GM10847 (cell line): ENCODE data around the gene COL2A1.

Experiments used
- POLR2A ChIP-seq: IDR thresholded peaks from 2 replicates; pipeline ENCODE4 v1.6.1; 2011; ENCODE audit not compliant: insufficient read length; ENCODE audit errors: extremely low read depth

COL2A1 gene

DNA sequence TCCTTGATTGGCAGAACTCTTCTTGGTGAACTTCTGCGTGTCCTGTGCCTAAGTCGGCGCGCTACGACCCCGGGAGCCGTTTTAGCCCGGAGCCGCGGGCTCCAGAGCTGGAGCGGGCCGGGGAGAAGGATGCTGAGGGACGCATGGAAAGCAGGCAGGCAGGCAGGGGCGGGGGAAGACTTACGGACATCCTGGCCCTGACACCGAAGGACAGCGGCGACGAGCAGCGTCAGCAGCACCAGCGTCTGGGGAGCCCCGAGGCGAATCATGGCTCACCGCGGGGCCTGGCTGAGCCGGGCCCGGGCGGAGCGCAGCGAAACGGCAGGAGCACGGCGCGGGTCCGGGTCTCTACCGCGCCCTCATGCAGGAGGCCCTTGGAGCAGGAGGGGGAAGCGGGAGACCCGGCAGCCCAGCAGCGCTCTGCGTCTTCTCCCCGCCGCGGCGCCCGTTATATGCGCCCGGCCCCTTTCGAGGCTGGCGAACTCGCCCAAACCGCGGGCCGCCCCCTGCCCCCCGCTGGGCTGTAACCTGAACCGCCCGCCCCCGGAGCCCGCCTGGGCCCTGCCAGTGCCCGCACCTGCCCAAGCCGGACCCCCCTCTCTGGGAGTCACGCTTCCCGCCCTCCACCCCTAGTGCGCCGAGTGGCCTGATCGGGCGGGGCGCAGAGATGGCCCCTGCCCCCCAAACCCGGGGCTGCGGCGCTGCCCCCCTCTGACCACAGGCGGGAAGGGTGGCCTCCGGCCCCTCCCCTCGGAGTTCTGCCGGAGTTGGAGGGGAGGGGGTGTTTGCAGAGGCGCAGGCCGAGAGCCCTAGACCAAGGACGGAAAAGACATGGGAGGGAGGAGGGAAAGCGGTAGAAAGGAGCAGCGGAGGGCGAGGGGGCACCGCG is at the start of gene COL2A1:
Gene COL2A1 (minus strand): TSS at position 424 of the 889 bp plus-strand sequence. CDS start 155 bp downstream, at position 269.
- no peak for TF ChIP-seq POLR2A

DNA sequence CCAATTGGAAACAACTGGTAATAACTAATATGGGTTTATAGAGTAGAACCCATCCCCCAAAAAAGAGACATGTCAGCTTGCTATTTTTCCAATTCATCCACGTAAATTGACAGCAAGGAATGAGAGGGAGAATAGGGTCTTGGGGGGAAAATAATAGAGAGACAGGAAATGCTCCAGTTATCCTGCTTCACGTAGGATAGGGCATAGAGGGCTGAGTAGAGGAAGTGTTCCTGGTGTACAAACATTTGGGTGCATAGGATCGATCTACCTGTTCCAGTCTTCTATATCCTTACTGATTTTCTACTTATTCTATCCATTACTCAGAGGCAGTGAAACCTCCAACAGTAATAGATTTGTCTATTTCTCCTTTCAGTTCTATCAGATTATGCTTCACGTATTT is 49.6 kb upstream of the COL2A1 start:
- no peak for TF ChIP-seq POLR2A

DNA sequence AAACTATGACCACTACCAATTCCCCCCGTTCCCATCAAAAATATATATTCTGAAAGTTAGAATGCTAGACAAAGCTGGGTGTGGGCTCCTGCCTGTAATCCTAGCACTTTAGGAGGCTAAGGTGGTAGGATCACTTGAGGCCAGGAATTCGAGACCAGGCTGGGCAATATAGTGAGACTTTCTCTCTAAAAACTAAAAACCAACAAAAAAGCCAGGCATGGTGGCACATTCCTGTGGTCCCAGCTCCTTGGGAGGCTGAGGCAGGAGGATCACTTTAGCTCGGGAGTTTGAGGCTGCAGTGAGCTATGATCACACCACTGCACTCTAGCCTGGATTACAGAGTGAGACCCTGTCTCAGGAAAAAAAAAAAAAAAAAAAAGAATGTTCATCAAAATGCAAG is 48.8 kb upstream of the COL2A1 start:
- no peak for TF ChIP-seq POLR2A

DNA sequence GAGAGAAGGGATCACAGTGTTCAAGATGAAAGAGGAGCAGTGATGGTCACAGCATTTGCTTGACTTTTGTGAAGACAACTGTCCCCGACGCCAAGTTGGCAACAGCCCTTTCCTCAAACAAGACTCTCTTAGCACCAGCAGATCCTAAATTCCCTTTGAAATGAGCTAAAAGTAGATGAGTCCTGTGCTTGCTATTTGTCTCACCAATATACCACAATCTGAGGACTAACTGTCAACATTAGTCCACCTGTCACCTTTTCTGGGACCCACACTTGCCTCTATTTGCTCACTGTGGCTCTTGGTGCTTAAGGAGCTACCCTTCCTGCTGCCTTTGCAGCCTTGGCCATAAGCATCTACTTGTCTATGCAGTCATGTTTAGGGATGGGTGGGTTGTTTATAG is 47.4 kb upstream of the COL2A1 start:
- TF ChIP-seq POLR2A, result no peak

DNA sequence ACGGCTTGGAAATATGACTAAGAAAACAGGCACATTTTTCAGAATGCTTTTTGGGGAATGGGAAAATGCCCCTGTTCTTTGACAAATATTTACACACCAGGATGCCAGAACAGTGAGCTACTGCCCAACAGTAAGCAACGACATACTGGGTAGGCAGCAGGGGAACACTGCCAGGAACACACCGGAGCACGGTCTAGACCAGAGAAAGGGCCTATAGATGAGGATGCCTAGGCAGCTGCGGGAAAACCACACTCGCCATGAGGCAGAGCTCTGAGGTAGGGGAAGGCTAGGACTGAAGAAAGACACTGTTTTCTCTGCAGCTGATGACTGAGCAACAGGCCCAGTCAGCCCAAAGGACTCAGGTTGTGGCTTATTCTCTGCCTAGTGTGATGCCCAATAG is 45.9 kb upstream of the COL2A1 start:
- TF ChIP-seq POLR2A, result no peak

DNA sequence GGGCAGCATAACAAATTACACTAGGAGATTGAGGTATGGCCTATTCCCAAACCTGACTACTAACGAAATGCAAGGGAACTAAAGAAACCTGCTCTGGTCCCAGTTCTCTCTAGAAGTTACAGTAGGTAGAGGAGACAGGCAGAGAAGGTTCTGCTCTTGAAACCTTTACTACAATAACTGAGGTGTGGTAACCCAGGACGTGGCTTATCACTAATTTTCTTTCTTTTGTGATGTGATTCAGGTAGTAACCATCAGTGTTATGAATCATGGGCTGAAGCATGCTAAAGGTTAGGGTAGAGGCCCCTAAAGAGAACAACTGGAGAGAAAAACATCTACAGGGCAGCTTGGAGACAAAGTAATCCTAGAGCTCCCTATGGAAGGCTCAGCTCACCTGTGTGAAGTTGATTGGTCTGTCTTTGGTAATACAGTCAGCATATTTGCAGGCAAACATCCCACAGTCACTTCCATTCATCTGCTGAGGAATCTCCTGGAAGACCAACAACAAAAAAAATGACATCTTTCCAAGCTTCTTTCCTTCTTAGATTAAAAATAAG is 41.8 kb upstream of the COL2A1 start:
- TF ChIP-seq POLR2A, result no peak

DNA sequence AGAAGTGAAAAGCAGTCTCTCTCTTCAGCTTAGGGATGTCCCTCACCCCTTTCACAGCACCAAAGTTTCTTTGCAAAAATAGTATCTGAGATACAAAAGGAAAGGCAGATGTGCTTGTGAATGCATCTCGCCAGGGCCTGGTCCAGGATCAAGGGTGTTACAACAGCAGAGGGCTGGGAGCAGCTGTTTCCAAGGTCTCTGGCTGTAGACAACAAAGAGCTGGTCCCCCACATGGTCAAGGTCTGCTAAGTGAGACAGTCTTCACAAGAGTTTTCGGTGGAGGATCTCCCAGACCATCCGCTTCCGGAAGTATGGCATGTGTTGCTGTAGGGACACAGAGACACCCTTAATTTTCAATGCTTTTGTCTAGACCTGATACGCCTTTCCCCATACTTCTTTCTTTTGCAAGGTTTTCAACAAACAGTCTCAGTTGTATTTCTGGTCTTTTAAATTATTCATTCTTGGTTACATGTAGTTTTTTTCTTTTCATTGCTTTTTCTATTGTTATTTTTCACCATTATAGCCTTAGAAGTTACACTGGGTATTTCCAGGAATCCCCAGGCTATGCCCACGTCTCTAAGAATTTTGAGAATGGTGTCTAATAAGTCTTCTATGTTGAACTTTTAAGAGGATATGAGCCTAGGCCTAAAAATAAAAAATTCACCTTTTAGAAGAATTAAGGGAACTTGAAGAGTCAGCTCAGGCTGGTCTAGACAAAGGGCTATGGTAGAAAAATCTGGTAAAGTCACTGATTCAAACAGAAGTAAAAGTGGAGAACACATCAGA is 41.0 kb upstream of the COL2A1 start:
- TF ChIP-seq POLR2A, result no peak

DNA sequence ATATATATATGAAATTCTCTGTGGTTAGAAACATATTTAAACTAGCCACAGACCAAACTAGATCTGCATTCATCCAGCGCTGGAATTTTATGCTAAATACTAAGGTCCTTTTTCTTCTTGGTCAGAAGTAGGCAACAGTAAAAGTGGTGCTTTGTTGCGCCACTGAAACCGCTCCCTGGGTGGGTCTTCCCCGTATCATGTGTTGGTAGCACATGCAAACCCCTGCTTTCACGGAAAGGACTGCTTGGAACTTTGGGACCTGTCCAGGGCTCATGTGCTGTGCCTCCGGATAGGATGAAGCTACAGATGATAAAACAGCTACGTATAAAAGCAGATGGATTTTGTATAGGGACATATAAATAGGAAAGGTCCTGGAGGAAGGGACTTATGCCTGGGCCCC is 40.1 kb upstream of the COL2A1 start:
- TF ChIP-seq POLR2A, result no peak

DNA sequence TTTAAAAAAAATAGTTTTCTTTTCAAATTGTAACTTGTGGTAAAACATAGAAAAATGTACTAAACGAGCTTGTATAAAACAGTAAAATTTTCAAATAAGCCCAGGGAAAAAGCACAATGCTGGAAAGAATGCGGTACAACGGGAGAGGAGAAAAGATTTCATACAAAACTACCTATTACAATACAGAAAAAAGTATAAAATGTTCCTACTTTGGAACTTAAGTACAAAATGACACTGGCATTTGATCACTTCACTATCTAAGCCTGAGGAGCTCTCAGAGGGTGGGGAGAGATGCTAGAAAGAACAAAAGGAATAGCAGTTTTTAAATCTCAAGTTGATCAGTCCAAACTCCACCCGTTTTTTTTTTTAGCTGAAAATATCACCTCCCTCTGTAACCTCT is 39.5 kb upstream of the COL2A1 start:
- no peak for TF ChIP-seq POLR2A

DNA sequence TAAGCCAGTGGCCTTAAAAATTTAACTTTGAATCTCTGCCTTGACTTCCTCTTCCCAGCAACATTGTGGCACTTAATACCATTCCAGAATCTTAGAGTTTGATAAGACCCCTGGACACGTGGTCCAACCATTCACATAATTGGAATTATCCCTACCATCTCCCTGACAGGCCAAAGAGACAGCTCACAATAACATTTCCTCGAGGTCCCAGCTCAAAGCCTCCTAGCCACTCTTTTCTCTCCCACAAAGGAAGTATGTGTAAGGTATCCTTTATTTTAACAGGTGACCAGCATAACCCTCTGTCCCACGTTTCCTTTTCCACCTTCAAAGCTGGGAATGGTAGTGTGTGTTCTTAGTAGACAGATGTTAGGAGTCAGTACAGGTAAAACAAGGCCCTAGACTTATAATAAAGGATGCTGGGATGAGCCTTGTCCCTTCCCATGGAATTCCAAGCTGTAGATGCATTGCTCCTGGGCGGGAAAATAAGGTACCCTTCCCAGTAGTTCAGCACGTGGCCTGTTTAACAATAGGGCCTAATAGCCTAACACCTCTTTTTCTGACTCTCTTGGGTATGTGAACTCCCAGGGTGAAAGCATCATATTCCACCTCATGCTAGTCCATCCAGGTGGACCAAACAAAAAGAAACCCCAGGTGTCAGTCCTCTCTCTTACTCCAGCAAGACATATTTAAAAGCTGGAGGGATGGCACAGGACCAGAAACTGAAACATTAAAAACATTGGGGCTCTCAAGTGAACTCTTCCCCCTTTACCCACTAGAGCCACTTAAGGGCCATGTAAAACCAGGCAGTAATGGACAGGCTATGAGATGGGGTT is 37.5 kb upstream of the COL2A1 start:
- TF ChIP-seq POLR2A, result no peak

DNA sequence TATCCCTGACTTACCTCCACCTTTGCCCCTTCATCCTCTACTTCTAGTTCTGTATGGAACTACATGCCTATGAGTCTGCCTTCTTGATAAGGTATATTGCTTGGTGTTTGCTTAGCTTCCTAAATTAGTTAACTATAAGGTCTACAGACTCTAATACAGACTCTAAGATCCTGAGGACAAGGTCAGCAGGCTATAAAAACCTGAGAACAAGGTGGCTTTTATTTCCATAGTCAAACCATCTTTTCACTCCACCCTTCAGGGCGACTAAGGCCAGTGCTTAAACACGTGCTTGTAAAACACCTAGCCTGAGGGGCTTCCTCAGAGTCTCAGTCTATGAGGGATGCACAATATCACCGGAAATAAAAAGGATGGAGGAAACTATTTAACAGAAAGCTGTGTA is 36.1 kb upstream of the COL2A1 start:
- TF ChIP-seq POLR2A, result no peak

DNA sequence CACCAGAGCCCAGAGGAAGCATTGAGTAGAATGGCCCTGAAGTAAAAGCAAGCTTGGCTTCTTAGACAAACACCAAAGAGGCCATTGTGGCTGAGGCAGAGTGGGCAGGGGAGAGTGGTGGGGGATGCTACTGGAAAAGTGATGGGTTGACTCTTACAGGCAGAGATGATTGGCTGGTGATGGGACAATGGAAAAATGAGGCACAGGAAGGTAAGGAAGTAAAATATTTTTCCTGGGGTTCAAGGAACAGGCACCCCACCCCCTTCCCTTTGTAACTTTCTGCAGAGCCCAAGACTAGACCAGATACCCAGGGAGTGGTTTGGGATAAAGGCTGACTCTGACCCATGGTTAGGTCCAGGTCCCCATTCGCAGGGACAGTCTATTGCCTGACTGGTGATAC is 34.9 kb upstream of the COL2A1 start:
- no peak for TF ChIP-seq POLR2A

DNA sequence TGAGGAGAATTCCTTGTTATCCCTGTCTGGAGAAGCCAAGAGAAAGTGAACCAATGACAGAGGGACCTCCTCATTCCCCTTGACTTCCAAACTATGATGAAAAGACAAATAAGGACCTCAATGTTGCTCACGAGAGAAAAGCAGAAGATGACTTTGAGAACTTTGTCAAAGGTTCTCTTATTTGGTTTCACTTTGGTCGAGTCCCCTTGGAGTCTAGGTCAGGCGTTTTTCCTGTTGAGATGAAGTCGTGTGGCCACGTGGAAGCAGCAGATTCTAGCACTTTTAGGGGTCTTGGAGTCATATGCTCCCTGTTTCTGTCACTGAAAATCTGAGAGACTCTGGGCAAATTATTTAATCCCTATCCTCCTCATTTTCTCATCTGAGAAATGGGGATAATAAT is 33.8 kb upstream of the COL2A1 start:
- TF ChIP-seq POLR2A, result no peak

DNA sequence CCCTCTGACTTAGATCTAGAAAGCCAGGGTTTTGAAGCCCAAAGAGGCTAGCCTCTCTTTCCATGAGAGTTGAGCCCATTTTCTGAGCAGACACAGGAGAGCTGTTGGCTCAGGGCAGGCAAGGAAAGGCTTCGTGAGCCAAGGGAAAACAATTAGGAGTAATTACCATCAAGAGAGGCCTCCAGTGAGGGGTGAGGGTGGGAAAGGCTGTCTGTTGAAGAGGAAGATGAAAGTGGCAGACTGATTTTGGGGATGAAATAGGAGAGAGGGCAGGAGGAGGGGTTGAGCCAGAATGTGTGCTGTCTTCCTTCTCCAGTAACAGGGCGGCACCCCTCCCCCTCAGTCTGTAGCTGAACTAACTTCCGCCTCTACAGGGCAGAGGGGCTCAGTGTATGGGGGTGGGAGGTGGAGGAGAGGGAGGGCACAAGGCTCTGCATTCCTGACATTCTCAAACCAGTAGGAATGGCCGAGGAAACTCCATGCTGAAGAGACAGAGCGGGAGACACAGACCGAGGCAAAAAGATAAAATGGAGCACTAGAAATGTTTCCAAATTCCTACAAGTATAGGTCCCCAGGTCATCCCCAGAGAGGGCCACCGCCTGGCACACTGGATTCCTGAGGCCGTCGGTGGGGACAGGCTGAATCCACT is 33.1 kb upstream of the COL2A1 start:
- no peak for TF ChIP-seq POLR2A

DNA sequence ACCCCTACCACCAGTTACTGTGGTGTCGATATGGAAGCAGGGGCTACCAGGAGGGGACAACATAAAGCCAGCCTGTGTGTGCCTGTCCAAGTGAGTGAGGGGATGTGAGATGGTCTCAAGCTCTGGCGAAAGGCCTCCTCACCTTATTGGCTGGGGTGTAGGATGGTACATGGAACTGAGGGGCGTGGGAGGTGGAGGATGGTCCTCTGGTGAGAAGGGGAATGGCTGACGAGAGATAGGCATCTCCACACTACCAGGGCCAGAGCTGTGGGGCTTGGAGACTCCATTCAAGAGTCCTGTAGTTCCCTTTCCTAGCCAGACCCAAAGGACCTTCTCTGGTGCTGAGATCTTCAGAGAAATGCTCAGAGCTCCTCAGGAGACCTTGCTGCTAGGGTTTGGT is 32.5 kb upstream of the COL2A1 start:
- no peak for TF ChIP-seq POLR2A
